Umbilical cord (tissue), 2 donors: ENCODE measurements around the gene NAA15. TPM values are rescaled to one million over a fixed set of nuclear protein-coding genes. Genes with fewer than 3 reads are reported as not detected.
"Not testable (repeated sequence)": the region's sequence is repeated elsewhere in the genome, so short reads cannot be mapped to it uniquely, and the experiment has no call there.

Experiments
- DNase-seq: peaks from one replicate; pipeline ENCODE4 v3.0.0-alpha.2; 2015; ENCODE audit warnings: low spot score
- total RNA-seq: library from RNA; depleted of rRNA; stranded (reverse); fragments of >200 nt; gene quantifications from one replicate; pipeline ENCODE4 v1.2.3, GENCODE V29; 2014; ENCODE audit warnings: low replicate concordance; ENCODE audit not compliant: insufficient read depth

The NAA15 gene
- total RNA-seq, 1 donor from 2014 or later: 20.5 TPM

GRCh38 chr4:139361301-139361700 lies 60.0 kb downstream of the NAA15 start:
- DNase-seq: no peak

DNA sequence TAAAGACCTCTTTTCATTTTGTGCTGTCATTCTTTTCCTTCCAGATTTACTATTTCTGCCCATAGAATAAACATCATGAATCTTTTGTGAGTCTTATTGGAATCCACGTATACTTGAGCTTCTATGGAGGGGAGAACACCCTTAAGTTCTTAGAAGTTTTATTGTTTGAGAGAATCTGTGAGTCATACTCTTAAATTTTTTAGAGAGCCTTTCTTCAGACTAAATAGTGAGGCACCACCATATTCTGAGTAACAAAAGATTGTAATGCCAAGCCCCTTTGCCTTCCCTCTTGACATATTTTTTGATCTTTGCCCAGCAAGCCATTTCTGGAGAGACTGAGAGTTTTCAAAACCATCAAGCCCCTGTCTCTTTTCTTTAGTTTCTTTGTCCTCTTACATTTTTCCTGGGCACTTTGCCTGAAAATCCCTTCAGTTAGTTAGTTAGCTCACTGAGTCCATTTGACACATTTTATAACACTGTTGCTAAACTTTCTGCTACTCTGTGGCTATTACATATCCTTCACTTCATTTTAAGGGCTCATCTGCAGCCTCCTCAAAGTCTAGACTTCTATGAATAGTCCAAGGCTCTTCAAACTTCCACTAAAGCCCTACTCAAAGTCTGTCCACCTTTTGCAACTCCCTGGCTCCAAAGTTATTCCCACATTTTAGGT lies 66.3 kb downstream of the NAA15 start:
- DNase-seq: no peak

DNA sequence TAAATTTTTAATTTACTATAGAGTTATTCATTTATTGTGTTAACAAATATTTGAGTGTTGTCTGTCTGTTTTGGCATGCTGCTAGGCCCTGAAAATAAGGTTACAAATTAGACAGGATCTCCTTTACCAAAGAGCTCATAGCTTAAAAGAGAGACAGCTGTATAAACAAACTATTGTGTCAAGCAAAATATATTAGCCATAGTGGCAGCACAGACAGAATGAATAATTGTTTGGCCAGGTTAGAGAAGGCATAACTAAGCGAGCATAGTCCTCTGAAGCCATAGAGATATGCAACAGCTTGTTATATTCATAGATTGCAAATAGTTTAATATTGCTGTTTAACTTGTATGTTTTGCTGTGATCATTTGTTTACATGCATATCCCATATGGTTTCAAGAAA lies 67.7 kb downstream of the NAA15 start:
- DNase-seq: no peak

- DNase-seq: no peak
Observed at GRCh38 chr4:139374251-139374650, 72.9 kb downstream of the NAA15 start.

- DNase-seq: no peak
Observed at GRCh38 chr4:139386421-139386820, 85.1 kb downstream of the NAA15 start.

DNA sequence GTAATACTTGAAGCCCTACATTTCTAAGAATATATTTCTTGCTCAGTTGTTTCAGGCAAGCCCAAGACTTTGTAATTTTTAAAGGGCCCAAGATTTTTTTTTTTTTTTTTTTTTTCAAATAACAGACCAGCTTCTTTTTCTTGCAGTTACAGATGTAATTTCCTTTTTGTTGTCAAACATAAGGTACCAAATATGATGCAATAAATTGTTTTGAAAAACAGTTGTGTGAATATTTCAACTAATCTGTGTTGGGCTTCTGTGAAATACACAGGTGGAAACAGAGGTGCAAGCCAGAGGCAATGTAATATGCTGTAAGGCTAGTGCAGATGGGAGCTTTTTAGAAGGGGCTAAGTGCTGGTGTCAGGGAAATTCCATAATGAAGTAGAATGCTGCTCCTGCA lies 87.8 kb downstream of the NAA15 start:
- no peak for DNase-seq

DNA sequence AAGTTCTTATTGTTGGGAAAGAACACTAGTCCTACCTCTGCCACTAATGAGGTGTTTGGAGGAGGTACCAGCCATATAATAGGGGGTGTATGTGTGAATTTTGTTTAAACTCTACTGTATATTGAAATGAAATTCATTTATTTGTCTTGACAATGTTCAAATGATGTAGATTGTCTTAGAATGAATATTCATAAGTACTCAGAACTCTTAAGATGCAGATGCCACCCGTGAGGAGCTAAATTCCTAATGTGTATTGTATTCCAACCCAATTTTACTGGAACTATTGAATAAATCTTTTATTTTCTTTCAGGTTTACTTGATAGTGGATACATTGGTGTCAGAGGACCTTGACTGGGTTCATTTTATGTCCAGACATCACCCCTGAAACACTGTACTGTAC lies 88.7 kb downstream of the NAA15 start:
- DNase-seq: no peak

GRCh38 chr4:139391731-139392130 lies 90.4 kb downstream of the NAA15 start:
- no peak for DNase-seq

DNA sequence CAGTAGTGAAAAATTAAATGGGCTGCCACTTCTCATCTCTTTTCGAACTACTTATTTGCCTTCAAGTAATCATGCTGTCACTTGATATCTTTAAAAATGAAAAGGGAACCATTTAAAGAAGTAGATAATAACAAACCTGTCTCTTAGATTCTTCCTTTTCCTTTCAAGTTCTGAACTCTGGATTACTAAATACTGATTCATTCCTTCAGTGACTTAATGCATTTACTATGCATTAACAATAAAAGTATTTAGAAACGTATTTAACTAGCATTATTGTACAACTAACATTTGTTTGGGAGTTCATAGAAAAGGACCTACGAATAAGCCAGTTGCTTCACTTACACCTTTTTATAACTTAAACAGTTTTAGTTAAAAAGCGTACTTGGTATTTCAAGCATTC lies 91.5 kb downstream of the NAA15 start:
- no peak for DNase-seq

GRCh38 chr4:139401368-139401767 lies 100.1 kb downstream of the NAA15 start:
- no peak for DNase-seq

GRCh38 chr4:139402436-139402835 lies 101.1 kb downstream of the NAA15 start:
- DNase-seq: no peak

GRCh38 chr4:139403462-139403861 lies 102.2 kb downstream of the NAA15 start:
- no peak for DNase-seq

DNA sequence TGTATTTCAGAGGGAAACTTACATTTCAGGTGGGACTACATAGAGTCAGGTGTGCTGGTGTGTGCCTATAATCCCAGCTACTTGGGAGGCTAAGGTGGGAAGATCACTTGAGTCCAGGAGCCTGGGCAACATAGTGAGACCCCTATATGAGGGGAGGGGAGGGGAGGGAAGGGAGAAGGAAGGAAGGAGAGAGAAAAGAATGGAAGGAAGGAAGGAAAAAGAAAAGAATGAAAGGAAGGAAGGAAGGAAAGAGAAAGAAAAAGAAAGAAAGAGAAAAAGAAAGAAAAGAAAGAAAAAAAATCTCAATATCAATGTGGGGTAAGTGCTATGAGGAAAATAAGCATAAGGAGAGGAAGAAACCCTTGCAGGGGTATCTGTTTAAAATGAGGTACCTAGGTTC lies 109.0 kb downstream of the NAA15 start:
- DNase-seq: no peak

GRCh38 chr4:139414671-139415210 lies 113.4 kb downstream of the NAA15 start:
- not testable (repeated sequence) for DNase-seq

- DNase-seq: peak; percentile 28
Observed at GRCh38 chr4:139416073-139416673, 114.9 kb downstream of the NAA15 start.

GRCh38 chr4:139419388-139419914 lies 118.1 kb downstream of the NAA15 start:
- peak; percentile 67 for DNase-seq

- no peak for DNase-seq
Observed at GRCh38 chr4:139420652-139421051, 119.3 kb downstream of the NAA15 start.

- DNase-seq: no peak
Observed at GRCh38 chr4:139436122-139436521, 134.8 kb downstream of the NAA15 start.

- no peak for DNase-seq
Observed at GRCh38 chr4:139438141-139438540, 136.8 kb downstream of the NAA15 start.

- DNase-seq: no peak
Observed at GRCh38 chr4:139441029-139441428, 139.7 kb downstream of the NAA15 start.

DNA sequence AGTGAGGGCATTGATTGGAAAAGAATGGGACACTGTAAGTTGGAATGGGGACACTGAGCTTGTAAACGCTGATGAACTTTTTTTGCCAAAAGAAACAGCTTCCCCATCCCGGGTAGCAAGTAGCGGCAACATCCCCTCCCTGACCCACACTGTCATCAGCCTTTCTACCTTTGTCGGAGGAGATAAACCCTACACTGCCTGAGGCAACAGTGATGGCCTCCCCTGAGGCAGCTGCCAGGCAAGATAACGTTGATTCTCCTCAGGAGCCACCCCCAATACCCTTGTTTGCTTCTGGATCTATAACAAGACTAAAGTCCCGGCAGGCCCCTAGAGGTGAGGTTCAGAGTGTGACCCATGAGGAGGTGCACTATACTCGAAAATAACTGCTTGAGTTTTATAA lies 142.4 kb downstream of the NAA15 start:
- no peak for DNase-seq

GRCh38 chr4:139444881-139445280 lies 143.6 kb downstream of the NAA15 start:
- not testable (repeated sequence) for DNase-seq

GRCh38 chr4:139447078-139447477 lies 145.8 kb downstream of the NAA15 start:
- DNase-seq: not testable (repeated sequence)
